AG09319 (cell line): ENCODE data around the gene CACNA2D3.

Experiments used
- DNase-seq: peaks from one replicate; pipeline ENCODE4 v3.0.0-alpha.2; 2010; ENCODE audit warnings: low read depth; ENCODE audit errors: extremely low read depth
- CTCF ChIP-seq: IDR thresholded peaks from 2 replicates; pipeline ENCODE4 v1.5.1; 2011; ENCODE audit warnings: low read depth, mild to moderate bottlenecking, inconsistent platforms, low read length, moderate library complexity

The CACNA2D3 gene

GRCh38 chr3:54791501-54792156 is 669.3 kb downstream of the CACNA2D3 start:
- DNase-seq, result no peak
- TF ChIP-seq CTCF, result no peak

- no peak for TF ChIP-seq CTCF
- DNase-seq, result no peak
Measured at GRCh38 chr3:54792584-54792983, 670.2 kb downstream of the CACNA2D3 start.

GRCh38 chr3:54793171-54793570 is 670.8 kb downstream of the CACNA2D3 start:
- DNase-seq, result no peak
- TF ChIP-seq CTCF, result no peak

- DNase-seq, result no peak
- no peak for TF ChIP-seq CTCF
Measured at GRCh38 chr3:54797111-54797510, 674.8 kb downstream of the CACNA2D3 start.

- TF ChIP-seq CTCF, result no peak
- DNase-seq, result no peak
Measured at GRCh38 chr3:54800478-54800877, 678.1 kb downstream of the CACNA2D3 start.

- TF ChIP-seq CTCF, result no peak
- no peak for DNase-seq
Measured at GRCh38 chr3:54801977-54802376, 679.6 kb downstream of the CACNA2D3 start.

GRCh38 chr3:54810401-54810800 is 688.0 kb downstream of the CACNA2D3 start:
- no peak for TF ChIP-seq CTCF
- DNase-seq, result no peak
